ENCODE results near the gene ZNF783.
"Not testable (repeated sequence)": the region's sequence is repeated elsewhere in the genome, so short reads cannot be mapped to it uniquely, and the experiment has no call there.

ZNF783 gene

DNA sequence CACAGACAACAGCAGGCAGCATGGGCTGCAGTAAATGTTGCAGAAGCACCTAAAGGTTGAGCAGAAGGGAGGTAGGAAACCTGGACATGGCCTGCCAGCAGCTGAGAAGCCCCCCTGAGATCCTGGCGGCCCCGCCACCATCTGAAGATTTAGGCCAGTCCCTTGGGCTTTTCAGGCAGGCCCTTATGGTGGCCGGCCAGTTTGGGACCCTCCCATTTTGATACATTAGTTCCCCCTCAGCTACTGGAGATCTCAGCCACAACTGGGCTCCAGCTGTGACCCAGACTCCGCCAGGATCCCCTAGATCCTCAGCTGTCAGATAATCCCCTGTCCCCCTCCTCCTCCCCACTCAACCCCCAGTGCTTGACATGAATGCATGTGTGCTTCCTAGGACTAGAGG, 34.4 kb downstream of the ZNF783 start:
- in situ Hi-C loops (cut with HindIII; ENCODE audit: low sequenced_read_pairs): no loop called here

DNA sequence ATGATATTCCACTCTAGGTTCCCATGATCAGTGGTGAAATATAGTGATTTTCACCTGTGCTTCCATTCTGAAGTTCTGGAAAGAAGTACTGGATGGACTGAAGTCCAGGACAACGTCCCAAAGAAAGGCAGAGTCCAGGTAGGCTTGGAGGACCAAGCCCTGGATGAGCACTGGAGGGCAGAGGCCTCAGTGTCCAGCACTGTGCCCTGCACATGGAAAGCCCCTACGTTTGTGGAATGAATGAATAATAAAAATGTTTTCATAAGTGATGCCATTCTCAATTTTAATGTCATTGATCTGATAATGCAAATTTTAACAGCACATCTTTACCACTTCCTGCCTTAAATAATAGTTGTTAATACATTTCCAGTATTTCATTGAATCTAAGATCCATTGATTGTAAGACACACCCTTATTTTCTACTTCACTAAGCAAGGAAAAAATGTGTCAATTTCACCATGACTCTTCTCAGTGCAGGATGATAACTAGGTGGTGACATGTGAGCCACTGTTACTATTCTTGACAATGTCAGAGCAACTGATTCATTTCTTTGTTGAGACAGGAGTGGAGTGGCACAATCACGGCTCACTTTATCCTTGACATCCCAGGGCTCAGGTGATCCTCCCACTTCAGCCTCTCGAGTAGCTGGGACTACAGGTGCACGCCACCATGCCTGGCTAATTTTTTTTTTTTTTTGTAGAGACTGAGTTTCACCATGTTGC, 35.2 kb downstream of the ZNF783 start:
- in situ Hi-C loops (cut with HindIII; ENCODE audit: low sequenced_read_pairs): no loop called here

DNA sequence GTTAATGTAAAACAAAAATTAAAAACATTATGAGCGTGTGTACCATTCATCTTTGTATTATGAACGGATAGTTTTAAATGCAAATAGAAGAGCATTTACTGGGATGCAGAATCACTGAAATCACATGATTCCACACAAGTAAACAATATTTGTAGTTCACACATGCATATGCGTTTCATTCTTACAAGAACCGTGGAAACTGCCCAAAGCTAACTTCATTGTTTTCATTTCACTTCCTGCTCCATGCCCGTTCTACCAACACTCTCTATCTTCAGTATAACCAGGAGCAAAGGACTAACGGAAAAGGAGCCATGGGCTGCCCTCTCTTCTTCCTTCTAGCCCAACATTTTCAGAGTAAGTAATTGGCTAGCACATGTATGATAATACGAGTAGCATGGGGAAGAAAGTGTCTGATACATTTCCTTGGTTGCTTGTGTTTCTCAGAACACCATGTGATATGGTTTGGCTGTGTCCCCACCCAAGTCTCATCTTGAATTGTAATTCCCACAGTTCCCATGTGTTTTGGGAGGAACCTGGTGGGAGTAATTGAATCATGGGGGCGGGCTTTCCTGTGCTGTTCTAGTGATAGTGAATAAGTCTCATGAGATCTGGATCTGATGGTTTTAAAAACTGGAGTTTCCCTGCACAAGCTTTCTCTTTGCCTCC, 38.8 kb downstream of the ZNF783 start:
- in situ Hi-C loops (cut with HindIII; ENCODE audit: low sequenced_read_pairs): loop anchor here (5.0 kb wide), 1 partner anchor 48 kb away; no protein-coding TSS in a partner anchor

DNA sequence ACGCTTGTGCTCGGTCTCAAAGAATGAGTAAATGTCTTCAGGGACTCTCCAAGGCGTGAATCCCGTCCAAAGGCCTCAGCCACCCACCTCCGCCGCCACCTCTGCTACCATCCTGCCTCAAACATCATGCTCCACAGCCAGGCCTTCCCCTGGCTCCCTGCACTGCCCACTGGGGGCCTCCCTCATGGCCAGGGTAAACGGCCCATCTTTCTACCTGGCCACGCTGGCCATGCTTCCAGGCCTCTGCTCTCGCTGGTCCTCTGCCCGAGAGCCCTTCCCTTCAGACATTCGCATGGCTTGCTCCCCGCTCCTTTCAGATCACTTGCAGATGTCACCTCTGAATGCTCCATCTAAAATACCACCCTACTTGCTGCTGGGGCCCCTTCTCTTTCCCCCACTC, 40.2 kb downstream of the ZNF783 start:
- in situ Hi-C loops (cut with HindIII; ENCODE audit: low sequenced_read_pairs): loop anchor here (5.0 kb wide), 1 partner anchor 50 kb away; no protein-coding TSS in a partner anchor

DNA sequence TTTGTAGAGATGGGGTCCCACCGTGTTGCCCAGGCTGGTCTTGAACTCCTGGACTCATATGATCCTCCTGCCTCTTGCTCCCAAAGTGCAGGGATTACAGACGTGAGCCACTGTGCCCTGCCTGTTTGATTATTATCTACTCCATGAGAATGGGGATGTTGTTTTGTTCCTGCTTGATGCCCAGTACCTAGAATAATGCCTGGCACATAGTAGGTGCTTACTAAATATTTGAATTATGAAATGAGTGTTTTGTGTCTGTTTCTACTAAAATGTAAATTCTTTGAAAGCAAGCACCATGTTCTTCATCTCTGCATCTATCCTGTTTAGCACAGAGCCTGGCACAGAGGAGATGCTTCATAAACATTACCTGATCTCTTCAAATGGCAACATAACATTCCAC, 40.9 kb downstream of the ZNF783 start:
- in situ Hi-C loops (cut with HindIII; ENCODE audit: low sequenced_read_pairs): loop anchor here (5.0 kb wide), 1 partner anchor 51 kb away; no protein-coding TSS in a partner anchor

DNA sequence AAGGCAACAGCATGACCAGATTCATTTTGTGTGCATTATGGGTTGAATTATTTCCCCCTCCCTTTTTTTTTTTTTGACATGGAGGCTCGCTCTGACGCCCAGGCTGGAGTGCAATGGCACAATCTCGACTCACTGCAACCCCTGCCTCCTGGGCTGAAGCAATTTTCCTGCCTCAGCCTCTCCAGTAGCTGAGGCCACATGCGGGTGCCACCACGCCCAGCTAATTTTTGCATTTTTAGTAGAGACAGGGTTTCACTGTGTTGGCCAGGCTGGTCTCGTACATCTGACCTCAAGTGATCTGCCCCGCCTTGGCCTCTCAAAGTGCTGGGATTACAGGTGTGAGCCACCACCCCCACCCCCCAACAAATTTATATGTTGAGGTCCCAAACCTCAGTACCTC, 42.0 kb downstream of the ZNF783 start:
- in situ Hi-C loops (cut with HindIII; ENCODE audit: low sequenced_read_pairs): loop anchor here (5.0 kb wide), 1 partner anchor 52 kb away; no protein-coding TSS in a partner anchor

DNA sequence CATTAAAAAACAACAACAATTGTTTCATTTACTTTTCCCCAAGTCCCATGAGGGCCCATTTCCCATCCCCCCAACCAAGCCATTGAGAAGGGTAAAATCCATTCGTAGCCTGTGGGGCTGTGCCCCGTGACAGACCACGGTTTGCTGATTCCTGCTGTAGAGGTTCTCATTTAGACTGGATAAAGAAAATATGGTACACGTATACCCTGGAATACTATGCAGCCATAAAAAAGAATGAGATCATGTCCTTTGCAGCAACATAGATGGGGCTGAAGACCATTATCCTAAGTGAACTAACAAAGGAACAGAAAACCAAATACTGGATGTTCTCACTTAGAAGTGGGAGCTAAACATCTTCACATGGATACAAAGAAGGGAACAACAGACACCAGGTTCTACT, 44.9 kb downstream of the ZNF783 start:
- in situ Hi-C loops (cut with HindIII; ENCODE audit: low sequenced_read_pairs): no loop called here

DNA sequence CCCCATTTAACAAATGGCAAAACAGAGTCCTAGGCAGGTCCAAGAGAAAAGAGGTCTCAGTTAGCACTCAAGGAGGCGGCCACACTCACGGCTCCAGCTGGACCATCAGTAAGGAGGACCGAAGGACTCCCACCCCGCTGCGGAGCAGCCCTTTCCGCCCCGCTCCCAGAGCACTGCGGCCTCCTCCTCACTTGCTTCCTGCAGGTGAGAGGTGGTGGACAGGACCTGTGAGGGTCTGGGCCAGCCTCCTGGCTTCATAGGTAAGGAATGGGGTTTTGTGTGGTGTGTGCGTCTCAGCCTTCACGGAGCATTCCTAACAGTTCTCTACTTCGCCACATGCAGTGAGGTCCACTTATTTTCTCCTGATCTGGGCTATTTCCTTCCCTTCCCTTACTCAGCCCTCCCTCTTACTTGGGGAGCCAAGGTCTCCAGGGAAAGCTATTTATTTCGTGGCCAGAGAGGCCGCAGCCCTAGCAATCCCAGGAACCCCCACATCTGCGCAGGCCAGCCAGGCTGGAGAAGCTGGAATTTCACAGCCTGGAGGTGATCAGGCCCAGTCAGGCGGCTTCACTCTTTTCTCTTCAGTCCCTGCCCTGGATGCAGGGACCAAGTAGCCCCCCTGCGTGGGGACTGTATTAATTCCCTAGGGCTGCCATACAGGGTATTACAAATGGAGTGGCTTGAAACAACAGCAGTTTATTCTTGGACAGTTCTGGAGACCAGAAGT, 45.9 kb downstream of the ZNF783 start:
- in situ Hi-C loops (cut with HindIII; ENCODE audit: low sequenced_read_pairs): no loop called here

DNA sequence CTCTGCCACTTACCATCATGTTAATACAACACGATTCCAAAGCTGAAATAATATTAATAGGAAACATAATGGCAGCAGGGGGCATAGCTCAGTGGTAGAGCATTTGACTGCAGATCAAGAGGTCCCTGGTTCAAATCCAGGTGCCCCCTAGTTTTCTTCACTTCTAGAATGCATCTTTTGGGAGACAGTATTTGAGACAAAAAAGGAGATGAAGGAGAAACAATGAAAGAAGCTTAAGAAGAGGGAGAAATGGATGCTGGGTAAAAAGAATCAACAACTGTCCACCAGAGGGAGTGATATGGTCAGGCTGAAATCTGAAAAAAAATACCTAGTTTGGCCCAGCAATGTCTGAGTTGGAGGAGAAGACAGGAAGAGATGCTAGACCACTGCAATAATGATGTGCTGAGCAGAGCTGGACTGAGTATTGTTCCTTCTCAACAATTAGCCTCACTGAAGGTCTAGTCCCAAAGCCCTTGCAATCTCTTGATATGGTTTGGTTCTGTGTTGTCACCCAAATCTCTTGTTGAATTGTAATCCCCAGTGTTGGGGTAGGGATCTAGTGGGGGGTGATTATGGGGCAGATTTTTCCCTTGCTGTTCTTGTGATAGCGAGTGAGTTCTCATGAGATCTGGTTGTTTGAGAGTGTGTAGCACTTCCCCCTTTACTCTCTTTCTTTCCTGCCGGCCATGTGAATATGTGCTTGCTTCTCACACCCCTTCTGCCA, 48.3 kb downstream of the ZNF783 start:
- in situ Hi-C loops (cut with HindIII; ENCODE audit: low sequenced_read_pairs): loop anchor here (5.0 kb wide), 1 partner anchor 52 kb away; no protein-coding TSS in a partner anchor

DNA sequence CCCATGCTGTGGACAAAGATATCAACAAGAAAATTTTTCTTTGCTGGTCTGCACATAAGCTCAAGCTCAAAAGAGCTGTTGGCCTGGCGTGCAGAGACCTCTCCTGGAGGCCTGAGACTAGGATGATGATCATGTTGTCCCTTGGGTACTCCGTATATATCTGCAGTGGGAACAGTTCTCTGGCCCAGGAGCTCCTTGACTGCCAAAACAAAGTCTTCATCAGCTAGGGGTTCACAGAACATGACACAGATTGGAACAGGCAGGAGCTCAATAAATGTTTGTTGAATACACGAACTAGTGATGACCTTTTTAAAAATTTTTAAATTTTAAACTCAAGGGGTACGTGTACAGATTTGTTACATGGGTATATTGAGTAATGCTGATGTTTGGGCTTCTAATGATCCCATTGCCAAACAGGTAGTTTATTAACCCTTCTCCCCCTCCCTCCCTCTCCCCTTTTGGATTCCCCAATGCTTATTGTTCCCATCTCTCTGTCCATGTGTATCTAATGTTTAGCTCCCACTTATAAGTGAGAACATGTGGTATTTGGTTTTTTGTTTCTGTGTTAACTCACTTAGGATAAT, 49.1 kb downstream of the ZNF783 start:
- in situ Hi-C loops (cut with HindIII; ENCODE audit: low sequenced_read_pairs): loop anchor here (5.0 kb wide), 1 partner anchor 51 kb away; no protein-coding TSS in a partner anchor

DNA sequence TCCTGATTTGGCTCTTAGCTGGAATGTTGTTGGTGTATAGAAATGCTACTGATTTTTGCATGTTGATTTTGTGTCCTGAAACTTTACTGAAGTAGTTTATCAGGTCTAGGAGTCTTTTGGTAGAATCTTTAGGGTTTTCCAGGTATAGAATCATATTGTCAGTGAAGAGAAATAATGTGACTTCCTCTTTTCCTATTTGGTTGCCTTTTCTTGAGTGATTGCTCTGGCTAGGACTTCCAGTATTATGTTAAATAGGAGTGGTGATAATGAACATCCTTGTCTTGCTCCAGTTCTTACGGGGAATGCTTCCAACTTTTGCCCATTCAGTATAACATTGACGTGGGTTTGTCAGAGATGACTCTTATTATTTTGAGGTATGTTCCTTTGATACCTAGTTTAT, 52.0 kb downstream of the ZNF783 start:
- in situ Hi-C loops (cut with HindIII; ENCODE audit: low sequenced_read_pairs): loop anchor here (5.0 kb wide), 1 partner anchor 48 kb away; no protein-coding TSS in a partner anchor

DNA sequence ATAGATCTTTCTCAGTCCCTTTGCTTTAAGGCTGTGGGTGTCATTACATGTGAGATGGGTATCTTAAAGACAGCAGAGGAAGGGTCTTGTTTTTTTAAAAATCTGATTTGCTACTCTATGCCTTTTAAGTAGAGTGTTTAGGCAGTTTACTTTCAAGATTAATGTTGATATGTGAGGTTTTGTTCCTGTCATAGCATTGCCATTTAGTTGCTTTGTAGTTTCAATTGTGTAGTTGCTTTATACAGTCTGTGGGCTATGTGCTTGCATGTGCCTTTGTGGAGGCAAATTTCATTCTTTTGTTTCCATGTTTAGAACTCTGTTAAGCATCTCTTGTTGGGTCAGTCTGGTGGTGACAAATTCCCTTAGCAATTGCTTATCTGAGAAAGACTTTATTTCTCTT, 54.6 kb downstream of the ZNF783 start:
- in situ Hi-C loops (cut with HindIII; ENCODE audit: low sequenced_read_pairs): no loop called here

DNA sequence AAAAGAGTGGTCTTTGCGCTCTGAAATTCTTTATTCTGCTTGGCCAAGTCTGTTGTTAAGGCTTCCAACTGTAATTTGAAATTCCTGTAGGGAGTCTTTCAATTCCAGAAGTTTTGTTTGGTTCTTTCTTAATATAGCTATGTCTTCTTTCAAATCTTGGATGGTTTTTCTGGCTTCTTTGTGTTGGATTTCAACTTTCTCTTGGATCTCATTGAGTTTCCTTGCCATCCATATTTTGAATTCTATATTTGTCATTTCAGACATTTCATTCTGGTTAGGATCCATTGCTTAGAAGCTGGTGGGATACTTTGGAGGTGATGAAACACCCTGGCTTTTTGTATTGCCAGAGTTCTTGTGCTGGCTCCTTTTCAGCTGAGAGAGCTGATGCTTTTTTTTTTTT, 55.5 kb downstream of the ZNF783 start:
- in situ Hi-C loops (cut with HindIII; ENCODE audit: low sequenced_read_pairs): no loop called here

DNA sequence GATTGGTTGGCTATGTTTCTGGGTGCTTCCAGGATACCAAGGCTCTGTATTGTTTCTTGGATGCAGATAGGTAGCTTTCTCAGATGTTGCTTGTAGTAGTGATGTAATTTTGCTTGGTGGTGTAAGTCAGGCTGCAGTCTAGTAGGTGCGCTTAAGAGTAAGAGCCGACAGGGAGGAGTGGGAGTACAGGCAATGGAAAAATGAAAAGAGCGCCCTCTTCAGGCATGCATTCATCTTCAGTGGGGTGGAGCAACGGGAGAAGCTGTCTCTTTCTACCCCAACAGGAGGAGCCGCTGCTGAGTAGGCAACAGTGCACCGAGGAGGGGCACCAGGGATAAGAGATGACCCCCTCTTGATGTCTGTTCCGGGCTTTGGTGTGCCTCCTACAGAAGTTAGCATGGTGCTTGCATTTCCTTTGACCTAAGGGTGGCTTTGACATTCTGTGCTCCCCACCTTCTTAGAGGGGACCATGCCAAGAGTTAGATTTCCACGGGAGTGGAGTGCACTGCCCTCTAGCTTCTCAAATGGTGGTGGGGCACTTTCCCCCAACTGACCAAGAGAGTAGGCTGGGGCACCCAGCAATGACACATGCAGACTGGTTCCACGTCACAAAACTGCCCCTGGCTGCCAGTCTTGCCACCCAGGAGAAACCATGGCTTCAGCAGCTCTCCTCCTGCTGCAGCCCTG, 56.1 kb downstream of the ZNF783 start:
- in situ Hi-C loops (cut with HindIII; ENCODE audit: low sequenced_read_pairs): no loop called here

DNA sequence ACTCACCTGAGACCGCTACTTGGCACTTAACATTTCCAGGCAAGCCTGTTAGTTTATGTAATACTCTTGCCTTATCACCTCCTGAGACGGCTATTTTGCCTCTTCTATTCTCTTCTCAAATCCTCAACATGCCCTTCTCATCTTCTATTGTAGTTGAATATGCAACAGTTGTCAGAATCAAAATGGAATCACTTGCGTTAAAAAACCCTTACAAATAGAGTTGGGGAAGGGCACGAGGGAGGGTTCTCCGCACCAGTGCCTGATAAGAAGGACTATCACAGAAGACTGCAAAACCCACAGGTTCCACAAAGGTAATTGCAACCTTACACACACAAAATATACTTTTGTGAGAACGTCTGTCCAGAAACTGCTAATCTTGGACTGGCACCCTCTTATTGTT, 57.4 kb downstream of the ZNF783 start:
- in situ Hi-C loops (cut with HindIII; ENCODE audit: low sequenced_read_pairs): no loop called here

DNA sequence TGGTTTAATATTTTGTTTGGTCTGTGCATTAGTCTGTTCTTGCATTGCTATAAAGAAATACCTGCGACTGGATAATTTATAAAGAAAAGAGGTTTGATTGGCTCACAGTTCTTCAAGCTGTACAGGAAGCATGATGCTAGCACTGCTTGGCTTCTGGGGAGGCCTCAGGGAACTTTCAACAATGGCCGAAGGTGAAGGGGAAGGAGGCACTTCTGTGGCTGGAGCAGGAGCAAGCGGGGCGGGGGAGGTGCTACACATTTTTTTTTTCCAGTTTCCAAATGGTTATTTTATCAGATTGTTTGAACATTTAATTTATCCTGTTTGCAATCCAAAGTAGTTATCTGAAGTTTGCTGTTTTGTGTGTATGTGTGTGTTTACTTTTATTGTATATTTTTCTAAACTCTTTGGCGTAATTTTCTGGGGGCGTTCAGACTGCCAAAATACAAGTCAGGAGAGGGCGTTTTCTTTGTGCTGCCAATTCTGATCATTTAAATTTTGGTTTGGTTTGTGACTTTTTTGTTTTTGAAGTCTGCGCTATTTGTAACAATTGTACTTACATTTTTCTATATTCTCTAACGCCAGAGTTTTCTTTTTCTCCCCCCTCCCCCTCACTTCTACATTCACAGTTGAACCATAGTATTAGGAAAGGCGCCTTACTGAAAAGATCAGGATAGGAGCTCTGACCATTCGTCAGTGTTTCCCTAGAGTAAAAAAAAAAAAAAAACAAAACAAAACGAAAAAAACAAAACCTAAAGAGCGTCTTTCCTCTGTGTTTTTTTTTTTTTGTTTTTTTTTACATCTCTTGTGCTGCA, 58.5 kb downstream of the ZNF783 start:
- in situ Hi-C loops (cut with HindIII; ENCODE audit: low sequenced_read_pairs): no loop called here

DNA sequence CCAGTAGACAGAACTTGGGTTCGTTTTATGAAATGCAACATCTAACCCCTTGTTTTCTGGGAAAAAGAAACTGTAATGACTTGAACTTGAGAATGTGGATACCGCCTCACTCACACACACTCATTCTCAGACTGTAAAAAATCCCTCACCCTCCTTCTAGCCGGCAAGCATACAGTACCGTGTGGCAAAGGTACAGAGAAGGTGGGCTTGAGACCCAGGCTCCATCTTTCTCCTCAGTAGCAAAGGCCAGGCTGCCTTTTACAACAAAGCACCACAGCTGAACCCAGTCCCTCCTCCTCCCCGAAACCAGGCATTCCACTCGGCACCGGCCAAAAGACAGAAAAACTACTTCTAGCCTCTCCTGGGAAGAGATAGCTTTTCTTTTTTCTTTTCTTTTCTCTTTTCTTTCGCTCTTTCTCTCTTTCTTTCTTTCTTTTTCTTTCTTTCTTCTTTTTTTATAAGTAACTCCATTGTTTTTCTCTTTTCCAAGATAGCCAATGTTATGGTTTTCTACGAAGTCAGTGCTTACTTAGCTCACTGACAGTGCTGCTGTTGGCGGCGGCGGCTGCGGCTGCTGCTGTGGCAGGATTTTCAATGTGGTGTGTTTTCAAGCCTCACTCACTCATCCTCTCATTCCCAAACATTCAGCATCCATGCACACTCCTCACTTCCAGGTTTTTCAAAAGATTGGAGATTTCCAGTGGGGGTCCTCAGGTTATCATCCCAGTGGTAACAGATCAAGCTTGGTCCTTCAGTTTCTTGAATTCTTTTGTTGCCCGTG, 59.3 kb downstream of the ZNF783 start:
- in situ Hi-C loops (cut with HindIII; ENCODE audit: low sequenced_read_pairs): not testable (repeated sequence)

DNA sequence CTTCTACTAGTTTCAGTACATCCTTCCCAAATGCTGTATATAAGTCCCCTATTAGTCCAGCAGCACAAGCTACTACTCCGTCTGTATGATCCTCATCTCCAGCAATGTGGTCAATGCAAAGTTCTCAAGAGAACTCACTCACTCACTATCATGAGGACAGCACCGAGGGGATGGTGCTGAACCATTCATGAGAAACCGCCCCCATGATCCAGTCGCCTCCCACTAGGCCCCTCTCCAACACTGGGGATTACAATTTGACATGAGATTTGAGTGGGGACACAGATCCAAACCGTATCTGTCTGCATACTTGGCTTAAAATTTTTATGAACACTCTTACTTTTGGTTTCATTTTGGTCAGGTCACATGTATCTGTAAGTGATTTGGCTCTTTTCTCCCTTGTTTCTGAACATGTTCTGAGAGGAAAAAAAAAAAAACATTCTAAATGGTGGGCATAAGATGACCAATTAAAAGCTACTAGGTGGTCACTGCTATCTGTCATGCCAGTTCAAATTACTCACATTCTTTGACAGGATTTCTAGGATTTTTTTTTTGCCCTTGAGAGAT, 60.1 kb downstream of the ZNF783 start:
- in situ Hi-C loops (cut with HindIII; ENCODE audit: low sequenced_read_pairs): no loop called here
